Trophoblast cell (in vitro differentiated cells and primary cell): ENCODE measurements around the gene TAS2R19.
A peak's percentile ranks its signal among the peaks of the same experiment; 100 is the strongest.
"Not testable (repeated sequence)": the region's sequence is repeated elsewhere in the genome, so short reads cannot be mapped to it uniquely, and the experiment has no call there.

ENCODE experiments used
- DNase-seq, 2 donors: peaks; one replicate each; pipeline ENCODE4 v3.0.0-alpha.2; 2016
- H2AFZ ChIP-seq: 2 replicates; pipeline ENCODE4 v1.6.1; 2013; ENCODE audit warnings: low read length, moderate library complexity, mild to moderate bottlenecking; ENCODE audit not compliant: insufficient read depth, poor library complexity
- H2AK5ac ChIP-seq: 2 replicates; pipeline ENCODE4 v1.6.1; 2013; ENCODE audit warnings: mild to moderate bottlenecking, low read length
- H2BK120ac ChIP-seq: 2 replicates; pipeline ENCODE4 v1.6.1; 2013; ENCODE audit warnings: low read length, mild to moderate bottlenecking, moderate library complexity; ENCODE audit not compliant: insufficient read depth, poor library complexity
- H2BK12ac ChIP-seq: 2 replicates; pipeline ENCODE4 v1.6.1; 2013; ENCODE audit warnings: mild to moderate bottlenecking, low read length, moderate library complexity
- H2BK5ac ChIP-seq: 2 replicates; pipeline ENCODE4 v1.6.1; 2013; ENCODE audit warnings: low read length, low read depth, moderate library complexity, mild to moderate bottlenecking; ENCODE audit not compliant: poor library complexity
- H3K14ac ChIP-seq: 2 replicates; pipeline ENCODE4 v1.6.1; 2013; ENCODE audit warnings: mild to moderate bottlenecking, low read length
- H3K18ac ChIP-seq: 2 replicates; pipeline ENCODE4 v1.6.1; 2013; ENCODE audit warnings: mild to moderate bottlenecking, low read length
- H3K23ac ChIP-seq: 2 replicates; pipeline ENCODE4 v1.6.1; 2013; ENCODE audit warnings: low read length
- H3K27ac ChIP-seq: 2 replicates; pipeline ENCODE4 v1.5.1; 2013; ENCODE audit warnings: low read depth, mild to moderate bottlenecking, inconsistent platforms, low read length, moderate library complexity
- H3K27me3 ChIP-seq: 2 replicates; pipeline ENCODE4 v1.6.1; 2013; ENCODE audit warnings: inconsistent platforms, mild to moderate bottlenecking, low read length, moderate library complexity; ENCODE audit not compliant: insufficient read depth
- H3K36me3 ChIP-seq, 2 experiments: 1 replicate in 1 of 2; 2 replicates in 1 of 2; pipeline ENCODE4 v1.6.1; 2013; ENCODE audit warnings: low read length in 2 of 2, mild to moderate bottlenecking in 2 of 2, moderate library complexity in 1 of 2; ENCODE audit not compliant: insufficient read depth in 2 of 2, control insufficient read depth in 1 of 2
- H3K4ac ChIP-seq: 2 replicates; pipeline ENCODE4 v1.6.1; 2013; ENCODE audit warnings: low read depth, mild to moderate bottlenecking, low read length, moderate library complexity
- H3K4me1 ChIP-seq, 2 experiments: 1 replicate in 1 of 2; 2 replicates in 1 of 2; pipeline ENCODE4 v1.6.1; 2013; ENCODE audit warnings: low read length in 2 of 2, mild to moderate bottlenecking in 2 of 2, moderate library complexity in 1 of 2; ENCODE audit not compliant: insufficient read depth in 2 of 2, control insufficient read depth in 1 of 2
- H3K4me2 ChIP-seq: 2 replicates; pipeline ENCODE4 v1.6.1; 2013; ENCODE audit warnings: inconsistent platforms, mild to moderate bottlenecking, low read length, moderate library complexity
- H3K4me3 ChIP-seq: 2 replicates; pipeline ENCODE4 v1.5.1; 2013; ENCODE audit warnings: mild to moderate bottlenecking, low read depth, low read length, inconsistent platforms
- H3K79me1 ChIP-seq: one replicate; pipeline ENCODE4 v1.6.1; 2013; ENCODE audit warnings: low read length
- H3K79me2 ChIP-seq: 2 replicates; pipeline ENCODE4 v1.6.1; 2013; ENCODE audit warnings: low read length, mild to moderate bottlenecking; ENCODE audit not compliant: control insufficient read depth, insufficient read depth, poor library complexity
- H3K9ac ChIP-seq: 2 replicates; pipeline ENCODE4 v1.6.1; 2013; ENCODE audit warnings: mild to moderate bottlenecking, low read length
- H3K9me3 ChIP-seq: 2 replicates; pipeline ENCODE4 v1.6.1; 2013; ENCODE audit warnings: low read depth, mild to moderate bottlenecking, control low read depth, inconsistent platforms, low read length; ENCODE audit not compliant: insufficient read depth
- H4K12ac ChIP-seq: 2 replicates; pipeline ENCODE4 v1.6.1; 2013; ENCODE audit warnings: low read depth, mild to moderate bottlenecking, low read length, moderate library complexity
- H4K8ac ChIP-seq: 2 replicates; pipeline ENCODE4 v1.6.1; 2013; ENCODE audit warnings: low read depth, mild to moderate bottlenecking, low read length, moderate library complexity
- H4K91ac ChIP-seq: one replicate; pipeline ENCODE4 v1.6.1; 2013; ENCODE audit warnings: low read depth, mild to moderate bottlenecking, low read length, moderate library complexity
- WGBS: extraction: QIAGEN DNeasy Blood & Tissue Kit; methylation state at CpG from one replicate; pipeline ENCODE4 v1.1.7; 2013; ENCODE audit warnings: missing lambda C conversion rate; ENCODE audit not compliant: insufficient read length, insufficient coverage; ENCODE audit errors: extremely low coverage; 5-methylcytosine and 5-hydroxymethylcytosine counted together

TAS2R19 gene

GRCh38 chr12:11039171-11039570 is 16.8 kb upstream of the TAS2R19 start:
- no peak overlapping the region for H2BK5ac ChIP-seq
- H3K14ac ChIP-seq = no peak overlapping the region
- no peak overlapping the region for H3K27ac ChIP-seq
- no peaks in the 10 kb centered on the region for H3K79me2 ChIP-seq
- DNase-seq = no peak
- H2AFZ ChIP-seq = no peak overlapping the region
- no peak overlapping the region for H4K8ac ChIP-seq
- H3K4me2 ChIP-seq = no peak overlapping the region
- no peak overlapping the region for H2BK12ac ChIP-seq
- no peaks in the 10 kb centered on the region for H3K36me3 ChIP-seq
- H3K18ac ChIP-seq = no peak overlapping the region
- no peak overlapping the region for H4K91ac ChIP-seq
- no CpG with 5 or more reads among the region's 3 CpGs for WGBS
- no peak overlapping the region for H3K9ac ChIP-seq
- no peak overlapping the region for H3K23ac ChIP-seq
- H2BK120ac ChIP-seq = no peak overlapping the region
- H4K12ac ChIP-seq = no peak overlapping the region
- no peaks in the 10 kb centered on the region for H3K79me1 ChIP-seq
- H3K4me1 ChIP-seq = no peaks in the 10 kb centered on the region
- H3K9me3 ChIP-seq = no peaks in the 10 kb centered on the region
- no peak overlapping the region for H2AK5ac ChIP-seq
- H3K27me3 ChIP-seq = no peaks in the 10 kb centered on the region
- no peak overlapping the region for H3K4ac ChIP-seq
- H3K4me3 ChIP-seq = no peak overlapping the region

- not testable (repeated sequence) for H2AK5ac ChIP-seq, H3K27me3 ChIP-seq, H2AFZ ChIP-seq, H4K12ac ChIP-seq, H3K23ac ChIP-seq, H2BK12ac ChIP-seq, H3K4ac ChIP-seq, H2BK5ac ChIP-seq, H3K4me2 ChIP-seq, H4K91ac ChIP-seq, H3K27ac ChIP-seq, DNase-seq, H3K4me1 ChIP-seq, H3K79me1 ChIP-seq, H4K8ac ChIP-seq, H3K9ac ChIP-seq, H3K36me3 ChIP-seq, H3K9me3 ChIP-seq, H3K4me3 ChIP-seq, H3K14ac ChIP-seq, H3K79me2 ChIP-seq, H2BK120ac ChIP-seq, H3K18ac ChIP-seq
- no CpG with 5 or more reads among the region's 3 CpGs for WGBS
Measured at GRCh38 chr12:11033959-11034358, 11.5 kb upstream of the TAS2R19 start.

GRCh38 chr12:11031307-11031706 is 8.9 kb upstream of the TAS2R19 start, which contains the start of gene TAS2R31:
Gene TAS2R31 (minus strand): TSS chr12:11031407. CDS start chr12:11031335, 72 bp downstream.
- H3K4me2 ChIP-seq = no peak within 1 kb of the TSS
- H3K36me3 ChIP-seq = peaks cover 0 to 3% of the 10 kb centered on the region in 2 experiments
- no peak within 1 kb of the TSS for H2BK5ac ChIP-seq
- H3K79me2 ChIP-seq = no peaks in the 10 kb centered on the region
- no peak within 1 kb of the TSS for H3K23ac ChIP-seq
- DNase-seq = no peak
- no peak within 1 kb of the TSS for H2BK12ac ChIP-seq
- no peaks in the 10 kb centered on the region for H3K27me3 ChIP-seq
- no peak within 1 kb of the TSS for H2AFZ ChIP-seq
- H3K27ac ChIP-seq = no peak within 1 kb of the TSS
- no CpG with 5 or more reads among the region's 6 CpGs for whole genome bisulfite sequencing
- H4K91ac ChIP-seq = no peak within 1 kb of the TSS
- H4K8ac ChIP-seq = no peak within 1 kb of the TSS
- H2AK5ac ChIP-seq = no peak within 1 kb of the TSS
- no peak within 1 kb of the TSS for H3K4ac ChIP-seq
- H3K4me1 ChIP-seq = no peaks in the 10 kb centered on the region
- no peak within 1 kb of the TSS for H4K12ac ChIP-seq
- no peak within 1 kb of the TSS for H3K4me3 ChIP-seq
- H3K9me3 ChIP-seq = no peaks in the 10 kb centered on the region
- H2BK120ac ChIP-seq = no peak within 1 kb of the TSS
- no peak within 1 kb of the TSS for H3K18ac ChIP-seq
- no peak within 1 kb of the TSS for H3K14ac ChIP-seq
- no peaks in the 10 kb centered on the region for H3K79me1 ChIP-seq
- H3K9ac ChIP-seq = no peak within 1 kb of the TSS

GRCh38 chr12:11026118-11026517 is 3.7 kb upstream of the TAS2R19 start:
- Histone ChIP-seq H3K4me1 (no peaks in the 10 kb centered on the region), H3K9ac (no peak overlapping the region), H3K4me3 (no peak overlapping the region), H3K9me3 (no peaks in the 10 kb centered on the region), H2AFZ (no peak overlapping the region), H2BK12ac (no peak overlapping the region), H3K79me1 (no peaks in the 10 kb centered on the region), H3K14ac (no peak overlapping the region), H4K12ac (no peak overlapping the region), H4K91ac (no peak overlapping the region), H3K27ac (no peak overlapping the region), H2BK120ac (no peak overlapping the region), H3K79me2 (no peaks in the 10 kb centered on the region), H3K4me2 (no peak overlapping the region), H2AK5ac (no peak overlapping the region), H3K4ac (no peak overlapping the region), H3K23ac (no peak overlapping the region), H3K36me3 (peaks cover 2 to 3% of the 10 kb centered on the region in 2 experiments), H4K8ac (no peak overlapping the region), H3K18ac (no peak overlapping the region), H2BK5ac (no peak overlapping the region), H3K27me3 (no peaks in the 10 kb centered on the region)
- WGBS = no CpG with 5 or more reads among the region's 6 CpGs
- peak; percentile 69 to 84 for DNase-seq
